HepG2 (cell line): Measurements from ENCODE around the gene VIPR1. TPM values are rescaled to one million over a fixed set of nuclear protein-coding genes. Genes with fewer than 3 reads are reported as not detected.

Experiments used
- ATAC-seq: fragments of 200-7000 bp; cut with Tn5 transposase; 3 replicates; pipeline ENCODE4 v1.9.1; 2020; ENCODE audit warnings: mild to moderate bottlenecking, moderate library complexity
- BruUV-seq: library from RNA; stranded (reverse); fragments of 400-500 nt; replicated peaks from 2 replicates; lab custom pipeline; 2021; lab: Mats Ljungman, UMichigan
- CTCF ChIA-PET: fragments of 300-600 bp; formaldehyde crosslinking; extraction: SDS; loops from one replicate; lab custom pipeline; 2021; ENCODE audit warnings: low total read pairs, inconsistent platforms, low intra/inter-chr PET ratio; lab: Yijun Ruan, JAX
- POLR2A ChIA-PET: fragments of 350-600 bp; sonication (Branson Sonifier 250); formaldehyde crosslinking; loops from one replicate; lab custom pipeline; 2020; ENCODE audit warnings: antibody characterized with exemption, inconsistent platforms; lab: Yijun Ruan, JAX
- DNase-seq: peaks from one replicate; pipeline ENCODE4 v3.0.0-alpha.2; 2015; ENCODE audit warnings: low spot score
- FAIRE-seq: peaks from 3 replicates; lab custom pipeline; 2011; peaks lifted over from hg19 to GRCh38; lab: Jason Lieb, UNC
- H2AFZ ChIP-seq: one replicate; pipeline ENCODE4 v1.6.1; 2011; ENCODE audit warnings: low read length, inconsistent platforms
- H3K27ac ChIP-seq: fragments of 300-600 bp; 3 replicates; pipeline ENCODE4 v1.8.0; 2011; ENCODE audit warnings: mixed run types, mild to moderate bottlenecking, mixed read lengths, low read length, inconsistent platforms; ENCODE audit not compliant: insufficient read depth; ENCODE audit errors: extremely low read length
- H3K27me3 ChIP-seq, 2 experiments: fragments of 200-600 bp in 1 of 2; 2 replicates in 1 of 2; 3 replicates in 1 of 2; pipeline versions ENCODE4 v1.6.0 to v1.8.0; 2011; ENCODE audit warnings: low read length in 2 of 2, mild to moderate bottlenecking in 2 of 2, moderate library complexity in 2 of 2, inconsistent platforms in 1 of 2; ENCODE audit not compliant: insufficient read depth in 2 of 2, control insufficient read depth in 1 of 2
- H3K36me3 ChIP-seq, 2 experiments: fragments of 200-600 bp in 1 of 2; replicated peaks in 1 of 2; 2 replicates in 1 of 2; 3 replicates in 1 of 2; pipeline versions ENCODE4 v1.5.1 to v1.8.0; 2011; ENCODE audit warnings: low read length in 2 of 2, inconsistent platforms in 1 of 2; ENCODE audit not compliant: insufficient read depth in 2 of 2, control insufficient read depth in 1 of 2
- H3K4me1 ChIP-seq: 2 replicates; pipeline ENCODE4 v1.5.1; 2012; ENCODE audit warnings: low read length, inconsistent platforms; ENCODE audit not compliant: insufficient read depth
- H3K4me2 ChIP-seq: 2 replicates; pipeline ENCODE4 v1.6.0; 2011; ENCODE audit warnings: low read depth, low read length, inconsistent platforms
- H3K4me3 ChIP-seq, 3 experiments: fragments of 200-600 bp in 1 of 3; sonication (generic), shearing (Covaris generic) in 1 of 3; replicated peaks in 1 of 3; 2 replicates each; pipeline ENCODE4 v1.5.1; 2011 to 2016; ENCODE audit warnings: low read length in 3 of 3, inconsistent platforms in 2 of 3, low read depth in 2 of 3, mild to moderate bottlenecking in 2 of 3, control low read depth in 1 of 3, mixed read lengths in 1 of 3; ENCODE audit not compliant: insufficient read depth in 1 of 3
- H3K79me2 ChIP-seq: one replicate; pipeline ENCODE4 v1.6.1; 2011; ENCODE audit warnings: low read length, inconsistent platforms; ENCODE audit not compliant: insufficient read depth
- H3K9ac ChIP-seq: 2 replicates; pipeline ENCODE4 v1.6.0; 2011; ENCODE audit warnings: mild to moderate bottlenecking, low read depth, low read length, inconsistent platforms; ENCODE audit not compliant: insufficient read depth
- H3K9me3 ChIP-seq: 2 replicates; pipeline ENCODE4 v1.5.1; 2012; ENCODE audit warnings: mild to moderate bottlenecking, low read length
- H4K20me1 ChIP-seq: 2 replicates; pipeline ENCODE4 v1.6.0; 2011; ENCODE audit warnings: inconsistent platforms, mild to moderate bottlenecking, low read length, moderate library complexity; ENCODE audit not compliant: insufficient read depth
- ARNT ChIP-seq: fragments of 450-650 bp; IDR thresholded peaks from 2 replicates; pipeline ENCODE4 v1.6.1; 2017
- CENPT ChIP-seq: sonication (generic); formaldehyde crosslinking; IDR thresholded peaks from 2 replicates; pipeline ENCODE4 v1.8.0; 2022; ENCODE audit warnings: low read depth, mild to moderate bottlenecking, moderate library complexity, missing genetic modification reagents
- CTCF ChIP-seq: sonication (generic); formaldehyde crosslinking; IDR thresholded peaks from 2 replicates; pipeline ENCODE4 v1.5.0; 2020; ENCODE audit warnings: mild to moderate bottlenecking, missing genetic modification reagents, moderate library complexity
- HNRNPUL1 ChIP-seq: fragments of 200-400 bp; formaldehyde crosslinking; IDR thresholded peaks from 2 replicates; pipeline ENCODE4 v1.6.1; 2017; ENCODE audit warnings: low read depth, mild to moderate bottlenecking, low read length, moderate library complexity
- HOXA7 ChIP-seq: sonication (generic); formaldehyde crosslinking; IDR thresholded peaks from 2 replicates; pipeline ENCODE4 v1.8.1; 2022; ENCODE audit warnings: mild to moderate bottlenecking, missing genetic modification reagents, moderate library complexity
- IKZF1 ChIP-seq: fragments of 450-650 bp; IDR thresholded peaks from 2 replicates; pipeline ENCODE4 v1.7.1; 2016
- MTA1 ChIP-seq: sonication (generic); formaldehyde crosslinking; IDR thresholded peaks from 2 replicates; pipeline ENCODE4 v1.4.0; 2020; ENCODE audit warnings: missing genetic modification reagents, mild to moderate bottlenecking, borderline replicate concordance
- MYC ChIP-seq: sonication (generic); formaldehyde crosslinking; IDR thresholded peaks from 2 replicates; pipeline ENCODE4 v1.9.0; 2021; ENCODE audit warnings: missing genetic modification reagents, borderline replicate concordance
- REXO4 ChIP-seq: sonication (generic); formaldehyde crosslinking; IDR thresholded peaks from 2 replicates; pipeline ENCODE4 v1.8.0; 2022; ENCODE audit warnings: missing genetic modification reagents, mild to moderate bottlenecking, borderline replicate concordance
- SIX4 ChIP-seq: sonication (generic); formaldehyde crosslinking; IDR thresholded peaks from 2 replicates; pipeline ENCODE4 v1.4.0; 2020; ENCODE audit warnings: missing genetic modification reagents
- SUZ12 ChIP-seq: fragments of 150-350 bp; IDR thresholded peaks from 2 replicates; pipeline ENCODE4 v1.6.1; 2014; ENCODE audit warnings: low read depth, low read length
- ZFX ChIP-seq: sonication (generic); formaldehyde crosslinking; IDR thresholded peaks from 2 replicates; pipeline ENCODE4 v1.4.0; 2020; ENCODE audit warnings: mild to moderate bottlenecking, low read depth, missing genetic modification reagents, moderate library complexity
- ZNF3 ChIP-seq: IDR thresholded peaks from 2 replicates; pipeline ENCODE4 v1.7.0; 2017; ENCODE audit warnings: inconsistent platforms
- WGBS: methylation state at CpG from one replicate; pipeline ENCODE4 v1.1.6; 2017; ENCODE audit warnings: low lambda C conversion rate; 5-methylcytosine and 5-hydroxymethylcytosine counted together
- in situ Hi-C: cut with HindIII; loops from 2 replicates; pipeline ENCODE4 v1.10.0; 2017; ENCODE audit warnings: low pct_unique_long_range_greater_than_20kb; ENCODE audit not compliant: extremely low pct_ligation_motif_present
- intact Hi-C: fragments of 100-400 bp; cut with micrococcal nuclease; formaldehyde crosslinking; loops from one replicate; pipeline ENCODE4 v1.10.0; 2022; ENCODE audit not compliant: unreplicated experiment
- polyA plus RNA-seq, 8 experiments: library from polyadenylated mRNA; depleted of rRNA in 3 of 8; stranded (reverse) in 7 of 8; unstranded in 1 of 8; fragments of >200 nt; fragmentation: Illumina TruSeq in 4 of 8; extraction: Trizol in 4 of 8; gene quantifications; 2 replicates each; pipeline versions ENCODE4 v1.2.1 to v1.2.3, GENCODE V29; 2011 to 2016; ENCODE audit warnings: low read depth in 4 of 8, missing spikeins in 1 of 8, mixed read lengths in 1 of 8; ENCODE audit not compliant: insufficient read depth in 1 of 8
- total RNA-seq, 5 experiments: library from RNA; depleted of rRNA; stranded (reverse); fragments of >200 nt; fragmentation: Illumina TruSeq; extraction: Trizol; gene quantifications; 2 replicates each; pipeline ENCODE4 v1.2.3, GENCODE V29; 2016; ENCODE audit warnings: low read depth in 1 of 5
- TF ChIP-seq, protein P1 (sequence below): sonication (generic); formaldehyde crosslinking; IDR thresholded peaks from 2 replicates; pipeline ENCODE4 v1.4.0; 2020; ENCODE audit warnings: mild to moderate bottlenecking, low read depth, missing genetic modification reagents
- TF ChIP-seq, protein P2 (sequence below): sonication (generic); formaldehyde crosslinking; IDR thresholded peaks from 2 replicates; pipeline ENCODE4 v1.8.0; 2022; ENCODE audit warnings: missing genetic modification reagents, mild to moderate bottlenecking, borderline replicate concordance
- TF ChIP-seq, protein P3 (sequence below): sonication (generic); formaldehyde crosslinking; IDR thresholded peaks from 2 replicates; pipeline ENCODE4 v1.4.0; 2020; ENCODE audit warnings: low read depth, mild to moderate bottlenecking, missing genetic modification reagents

The VIPR1 gene
- total and polyA plus RNA-seq, 2 of the 13 experiments (the other 11 are each of a cell fraction or from before 2014, with no cell fraction given), result 0.04 to 0.11 TPM

DNA sequence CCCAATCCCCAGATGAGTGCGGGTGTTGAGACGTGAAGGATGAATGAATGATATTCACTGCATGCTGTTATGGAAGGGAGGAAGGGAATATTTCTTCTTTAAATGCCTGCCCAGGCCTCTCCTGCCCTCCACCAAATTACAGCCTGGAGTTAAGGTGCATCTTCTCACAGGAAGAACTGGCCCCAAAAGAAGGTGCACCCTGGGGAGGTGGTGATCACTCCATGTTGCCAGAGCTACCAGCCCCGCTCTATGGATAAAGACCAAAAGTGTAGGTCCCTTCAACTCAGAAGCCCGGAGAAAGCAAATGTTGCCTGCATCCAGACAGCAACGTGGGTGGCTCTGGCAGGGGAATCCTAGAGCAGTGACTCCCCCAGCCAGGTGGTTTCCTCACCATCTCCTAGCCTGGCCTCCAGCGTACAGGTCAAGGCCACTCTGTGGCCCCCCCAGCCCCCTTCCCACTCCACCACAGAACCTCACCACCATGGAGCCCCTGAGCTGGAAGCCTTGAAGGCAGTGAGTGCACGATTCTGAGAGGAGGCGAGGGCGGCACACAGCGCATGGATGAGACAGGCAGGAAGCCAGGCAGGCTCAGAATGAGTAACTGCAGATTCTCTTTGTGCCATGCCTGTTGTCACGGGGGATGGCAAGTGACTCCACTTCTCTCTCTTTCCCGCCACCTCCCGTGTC lies 3.5 kb upstream of the VIPR1 start:
- DNase-seq (no peak), ATAC-seq (no peak), FAIRE-seq (no peak)
- no peak overlapping the region for H3K4me2 ChIP-seq
- POLR2A ChIA-PET, result no interaction called here
- no peak overlapping the region for H3K9ac ChIP-seq
- no peaks in the 10 kb centered on the region for H4K20me1 ChIP-seq
- 60% methylated on average over 9 of the region's 13 CpGs for WGBS
- H3K27ac ChIP-seq, result no peak overlapping the region
- in situ Hi-C loops (no loop called here), intact Hi-C loops (no loop called here)
- CTCF ChIA-PET, result no interaction called here
- no peaks in the 10 kb centered on the region for H3K36me3 ChIP-seq
- peaks cover 25% of the 10 kb centered on the region for H3K4me1 ChIP-seq
- TF ChIP-seq CTCF (no peak), HNRNPUL1 (no peak), IKZF1 (no peak), REXO4 (CRISPR knock-in tag) (no peak), MYC (CRISPR knock-in tag) (no peak), HOXA7 (CRISPR knock-in tag) (no peak), SIX4 (CRISPR knock-in tag) (no peak), SUZ12 (no peak), ARNT (no peak), MTA1 (no peak), ZFX (CRISPR knock-in tag) (no peak), ZNF3 (no peak), CENPT (CRISPR knock-in tag) (no peak)
- TF ChIP-seq, protein P1, sequence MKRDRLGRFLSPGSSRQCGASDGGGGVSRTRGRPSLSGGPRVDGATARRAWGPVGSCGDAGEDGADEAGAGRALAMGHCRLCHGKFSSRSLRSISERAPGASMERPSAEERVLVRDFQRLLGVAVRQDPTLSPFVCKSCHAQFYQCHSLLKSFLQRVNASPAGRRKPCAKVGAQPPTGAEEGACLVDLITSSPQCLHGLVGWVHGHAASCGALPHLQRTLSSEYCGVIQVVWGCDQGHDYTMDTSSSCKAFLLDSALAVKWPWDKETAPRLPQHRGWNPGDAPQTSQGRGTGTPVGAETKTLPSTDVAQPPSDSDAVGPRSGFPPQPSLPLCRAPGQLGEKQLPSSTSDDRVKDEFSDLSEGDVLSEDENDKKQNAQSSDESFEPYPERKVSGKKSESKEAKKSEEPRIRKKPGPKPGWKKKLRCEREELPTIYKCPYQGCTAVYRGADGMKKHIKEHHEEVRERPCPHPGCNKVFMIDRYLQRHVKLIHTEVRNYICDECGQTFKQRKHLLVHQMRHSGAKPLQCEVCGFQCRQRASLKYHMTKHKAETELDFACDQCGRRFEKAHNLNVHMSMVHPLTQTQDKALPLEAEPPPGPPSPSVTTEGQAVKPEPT (CRISPR knock-in tag), result no peak
- TF ChIP-seq, protein P2, sequence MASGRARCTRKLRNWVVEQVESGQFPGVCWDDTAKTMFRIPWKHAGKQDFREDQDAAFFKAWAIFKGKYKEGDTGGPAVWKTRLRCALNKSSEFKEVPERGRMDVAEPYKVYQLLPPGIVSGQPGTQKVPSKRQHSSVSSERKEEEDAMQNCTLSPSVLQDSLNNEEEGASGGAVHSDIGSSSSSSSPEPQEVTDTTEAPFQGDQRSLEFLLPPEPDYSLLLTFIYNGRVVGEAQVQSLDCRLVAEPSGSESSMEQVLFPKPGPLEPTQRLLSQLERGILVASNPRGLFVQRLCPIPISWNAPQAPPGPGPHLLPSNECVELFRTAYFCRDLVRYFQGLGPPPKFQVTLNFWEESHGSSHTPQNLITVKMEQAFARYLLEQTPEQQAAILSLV, result no peak
- TF ChIP-seq, protein P3, sequence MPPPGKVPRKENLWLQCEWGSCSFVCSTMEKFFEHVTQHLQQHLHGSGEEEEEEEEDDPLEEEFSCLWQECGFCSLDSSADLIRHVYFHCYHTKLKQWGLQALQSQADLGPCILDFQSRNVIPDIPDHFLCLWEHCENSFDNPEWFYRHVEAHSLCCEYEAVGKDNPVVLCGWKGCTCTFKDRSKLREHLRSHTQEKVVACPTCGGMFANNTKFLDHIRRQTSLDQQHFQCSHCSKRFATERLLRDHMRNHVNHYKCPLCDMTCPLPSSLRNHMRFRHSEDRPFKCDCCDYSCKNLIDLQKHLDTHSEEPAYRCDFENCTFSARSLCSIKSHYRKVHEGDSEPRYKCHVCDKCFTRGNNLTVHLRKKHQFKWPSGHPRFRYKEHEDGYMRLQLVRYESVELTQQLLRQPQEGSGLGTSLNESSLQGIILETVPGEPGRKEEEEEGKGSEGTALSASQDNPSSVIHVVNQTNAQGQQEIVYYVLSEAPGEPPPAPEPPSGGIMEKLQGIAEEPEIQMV, result no peak
- no peak overlapping the region for H2AFZ ChIP-seq
- BruUV-seq, result no TSS peak
- H3K79me2 ChIP-seq, result no peaks in the 10 kb centered on the region
- H3K27me3 ChIP-seq, result peaks cover 10 to 56% of the 10 kb centered on the region in 2 experiments; a peak in 4 of 5 replicates
- no peaks in the 10 kb centered on the region for H3K9me3 ChIP-seq
- H3K4me3 ChIP-seq, result no peak overlapping the region
